Karpas-422 (cell line): ENCODE data around the gene ZMYM4. TPM values are rescaled to one million over a fixed set of nuclear protein-coding genes. Genes with fewer than 3 reads are reported as not detected.

Experiments
- DNase-seq: peaks from one replicate; pipeline ENCODE4 v3.0.0-alpha.2; 2015
- H2AFZ ChIP-seq: fragments of 200-600 bp; sonication (generic); 2 replicates; pipeline ENCODE4 v1.6.1; 2014; ENCODE audit warnings: antibody characterized with exemption, low read length, mixed read lengths
- H3K27ac ChIP-seq: fragments of 200-600 bp; sonication (generic); 2 replicates; pipeline ENCODE4 v1.5.1; 2014; ENCODE audit warnings: mild to moderate bottlenecking, low read length, moderate library complexity
- H3K27me3 ChIP-seq: fragments of 200-600 bp; sonication (generic); 2 replicates; pipeline ENCODE4 v1.6.1; 2014; ENCODE audit warnings: low read length, mixed read lengths
- H3K36me3 ChIP-seq: fragments of 200-600 bp; sonication (generic); 2 replicates; pipeline ENCODE4 v1.6.1; 2014; ENCODE audit warnings: low read length, mixed read lengths; ENCODE audit not compliant: insufficient read depth
- H3K4me1 ChIP-seq: fragments of 200-600 bp; sonication (generic); 2 replicates; pipeline ENCODE4 v1.6.1; 2014; ENCODE audit warnings: mild to moderate bottlenecking, low read length, mixed read lengths
- H3K4me2 ChIP-seq: fragments of 200-600 bp; sonication (generic); 2 replicates; pipeline ENCODE4 v1.6.1; 2014; ENCODE audit warnings: low read length, low read depth, mild to moderate bottlenecking; ENCODE audit not compliant: poor library complexity, severe bottlenecking
- H3K4me3 ChIP-seq: fragments of 200-600 bp; sonication (generic); 2 replicates; pipeline ENCODE4 v1.5.1; 2014; ENCODE audit warnings: mild to moderate bottlenecking, antibody characterized with exemption, low read length, mixed read lengths
- H3K79me2 ChIP-seq: fragments of 200-600 bp; sonication (generic); 2 replicates; pipeline ENCODE4 v1.6.1; 2014; ENCODE audit warnings: mild to moderate bottlenecking, low read length, mixed read lengths
- H3K9ac ChIP-seq: fragments of 200-600 bp; sonication (generic); 2 replicates; pipeline ENCODE4 v1.6.0; 2014; ENCODE audit warnings: low read length
- H3K9me2 ChIP-seq: fragments of 200-600 bp; sonication (generic), shearing (Covaris generic); replicated peaks from 2 replicates; pipeline ENCODE4 v1.6.0; 2014; ENCODE audit warnings: mild to moderate bottlenecking, low read length, moderate library complexity; ENCODE audit not compliant: insufficient read depth
- H3K9me3 ChIP-seq: fragments of 300-700, 200-600 bp; sonication (generic); 2 replicates; pipeline ENCODE4 v1.6.1; 2014; ENCODE audit warnings: low read length, mixed read lengths
- H4K20me1 ChIP-seq: fragments of 200-600 bp; sonication (generic); 2 replicates; pipeline ENCODE4 v1.6.1; 2014; ENCODE audit warnings: mild to moderate bottlenecking, antibody characterized with exemption, low read length, low read depth; ENCODE audit not compliant: insufficient read depth
- total RNA-seq: library from RNA; depleted of rRNA; stranded (reverse); fragments of >200 nt; shearing (Covaris generic); gene quantifications from 2 replicates; pipeline ENCODE4 v1.2.3, GENCODE V29; 2014; ENCODE audit warnings: low replicate concordance

The ZMYM4 gene
- total RNA-seq, 1 experiment from 2014 or later: 46.3 TPM

DNA sequence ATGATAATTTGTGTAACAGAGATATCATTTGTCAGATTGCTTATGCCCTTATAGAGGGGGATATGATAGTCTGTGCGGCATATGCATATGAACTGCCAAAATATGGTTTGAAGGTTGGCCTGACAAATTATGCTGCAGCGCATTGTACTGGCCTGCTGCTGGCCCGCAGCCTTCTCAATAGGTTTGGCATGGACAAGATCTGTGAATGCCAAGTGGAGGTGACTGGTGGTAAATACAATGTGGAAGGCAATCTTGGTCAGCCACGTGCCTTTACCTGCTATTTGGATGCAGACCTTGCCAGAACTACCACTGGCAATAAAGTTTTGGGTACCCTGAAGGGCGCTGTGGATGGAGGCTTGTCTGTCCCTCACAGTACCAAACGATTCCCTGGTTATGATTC lies 82.4 kb downstream of the ZMYM4 start:
- Histone ChIP-seq H3K36me3 (no peaks in the 10 kb centered on the region), H3K4me2 (no peak overlapping the region), H3K79me2 (peaks cover 81% of the 10 kb centered on the region), H3K27me3 (no peaks in the 10 kb centered on the region), H4K20me1 (no peaks in the 10 kb centered on the region), H3K4me3 (no peak overlapping the region), H3K4me1 (no peaks in the 10 kb centered on the region), H3K9me3 (no peaks in the 10 kb centered on the region), H2AFZ (no peak overlapping the region), H3K27ac (no peak overlapping the region), H3K9ac (no peak overlapping the region), H3K9me2 (no peaks in the 10 kb centered on the region)
- no peak for DNase-seq

DNA sequence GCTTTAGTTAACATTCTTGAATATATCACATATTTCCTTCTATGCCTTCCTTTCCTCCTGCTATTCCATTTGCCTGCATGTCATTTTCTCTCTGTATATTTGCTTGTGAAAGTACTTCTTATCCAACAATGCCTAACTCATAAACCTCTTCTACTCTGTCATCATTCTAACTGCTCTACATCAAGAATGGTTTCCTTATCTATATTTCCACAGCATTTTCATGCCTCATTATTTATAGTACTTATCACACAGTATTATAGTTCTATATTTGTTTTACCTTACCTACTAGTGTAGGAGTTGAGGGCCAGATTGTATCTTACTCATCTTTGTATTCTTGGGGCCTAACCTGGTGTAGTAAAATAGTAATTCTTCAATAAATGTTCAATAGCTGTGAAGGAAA lies 91.5 kb downstream of the ZMYM4 start:
- no peak overlapping the region for H3K4me2 ChIP-seq
- peaks cover 15% of the 10 kb centered on the region for H3K4me1 ChIP-seq
- H3K4me3 ChIP-seq: no peak overlapping the region
- H3K36me3 ChIP-seq: peaks cover 4% of the 10 kb centered on the region; the same call in 1 of the 2 replicates
- H3K27me3 ChIP-seq: no peaks in the 10 kb centered on the region
- H3K9me2 ChIP-seq: no peaks in the 10 kb centered on the region
- H3K9me3 ChIP-seq: no peaks in the 10 kb centered on the region
- H3K9ac ChIP-seq: no peak overlapping the region
- H4K20me1 ChIP-seq: no peaks in the 10 kb centered on the region
- no peak for DNase-seq
- peaks cover 80% of the 10 kb centered on the region for H3K79me2 ChIP-seq
- H2AFZ ChIP-seq: no peak overlapping the region
- H3K27ac ChIP-seq: no peak overlapping the region

- H3K4me2 ChIP-seq: no peak overlapping the region
- H3K4me1 ChIP-seq: peaks cover 15% of the 10 kb centered on the region
- no peaks in the 10 kb centered on the region for H3K9me3 ChIP-seq
- H3K27ac ChIP-seq: no peak overlapping the region
- H3K36me3 ChIP-seq: peaks cover 6% of the 10 kb centered on the region; the same call in 1 of the 2 replicates
- H3K27me3 ChIP-seq: no peaks in the 10 kb centered on the region
- H3K79me2 ChIP-seq: peaks cover 73% of the 10 kb centered on the region
- H3K9me2 ChIP-seq: no peaks in the 10 kb centered on the region
- no peak overlapping the region for H3K9ac ChIP-seq
- H4K20me1 ChIP-seq: no peaks in the 10 kb centered on the region
- no peak overlapping the region for H2AFZ ChIP-seq
- DNase-seq: no peak
- no peak overlapping the region for H3K4me3 ChIP-seq
Observed at GRCh38 chr1:35361638-35362037, 93.1 kb downstream of the ZMYM4 start.

DNA sequence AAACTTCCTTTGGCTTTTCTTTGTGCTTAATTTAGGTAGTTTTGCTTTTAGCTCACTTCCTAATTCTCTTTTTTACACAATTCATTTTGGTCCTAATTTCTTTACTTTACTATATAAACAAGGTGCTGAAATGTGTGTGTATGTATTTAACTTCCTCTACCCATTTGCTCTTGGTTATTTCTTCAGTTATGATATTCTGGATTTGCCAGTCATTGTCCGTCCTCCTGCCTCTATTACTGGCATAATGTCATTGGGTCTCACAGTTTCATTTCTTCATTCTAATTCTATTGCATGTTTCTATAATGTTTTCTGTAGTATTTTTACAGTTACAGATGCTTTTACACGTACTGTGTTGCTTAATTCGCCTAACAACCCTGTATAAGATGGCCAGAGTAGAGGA lies 96.2 kb downstream of the ZMYM4 start:
- no peak overlapping the region for H3K4me2 ChIP-seq
- H3K4me1 ChIP-seq: peaks cover 15% of the 10 kb centered on the region
- H3K9me3 ChIP-seq: no peaks in the 10 kb centered on the region
- H2AFZ ChIP-seq: no peak overlapping the region
- no peak overlapping the region for H3K9ac ChIP-seq
- peaks cover 62% of the 10 kb centered on the region for H3K79me2 ChIP-seq
- no peaks in the 10 kb centered on the region for H3K9me2 ChIP-seq
- DNase-seq: no peak
- H4K20me1 ChIP-seq: no peaks in the 10 kb centered on the region
- peak overlapping the region; percentile 24; the same call in 1 of the 2 replicates for H3K27ac ChIP-seq
- H3K36me3 ChIP-seq: peaks cover 6% of the 10 kb centered on the region; the same call in 1 of the 2 replicates
- H3K4me3 ChIP-seq: no peak overlapping the region
- H3K27me3 ChIP-seq: no peaks in the 10 kb centered on the region

- no peak overlapping the region for H3K4me2 ChIP-seq
- no peaks in the 10 kb centered on the region for H3K9me2 ChIP-seq
- H3K27ac ChIP-seq: no peak overlapping the region
- H3K79me2 ChIP-seq: peaks cover 42% of the 10 kb centered on the region
- no peaks in the 10 kb centered on the region for H4K20me1 ChIP-seq
- H3K9me3 ChIP-seq: no peaks in the 10 kb centered on the region
- H3K36me3 ChIP-seq: peaks cover 3% of the 10 kb centered on the region; the same call in 1 of the 2 replicates
- no peak overlapping the region for H2AFZ ChIP-seq
- no peaks in the 10 kb centered on the region for H3K27me3 ChIP-seq
- H3K9ac ChIP-seq: no peak overlapping the region
- DNase-seq: no peak
- H3K4me1 ChIP-seq: peaks cover 15% of the 10 kb centered on the region
- no peak overlapping the region for H3K4me3 ChIP-seq
Observed at GRCh38 chr1:35367914-35368313, 99.4 kb downstream of the ZMYM4 start.

- no peak for DNase-seq
- Histone ChIP-seq H3K9me3 (no peaks in the 10 kb centered on the region), H3K27ac (no peak overlapping the region), H3K4me1 (no peaks in the 10 kb centered on the region), H2AFZ (no peak overlapping the region), H3K79me2 (peaks cover 30% of the 10 kb centered on the region), H3K36me3 (peaks cover 3% of the 10 kb centered on the region; the same call in 1 of the 2 replicates), H3K4me3 (no peak overlapping the region), H3K27me3 (no peaks in the 10 kb centered on the region), H3K4me2 (no peak overlapping the region), H4K20me1 (no peaks in the 10 kb centered on the region), H3K9ac (no peak overlapping the region), H3K9me2 (no peaks in the 10 kb centered on the region)
Observed at GRCh38 chr1:35369922-35370671, 101.6 kb downstream of the ZMYM4 start.

GRCh38 chr1:35371506-35371905 lies 103.0 kb downstream of the ZMYM4 start:
- no peak overlapping the region for H3K4me3 ChIP-seq
- H2AFZ ChIP-seq: no peak overlapping the region
- H3K4me1 ChIP-seq: no peaks in the 10 kb centered on the region
- no peaks in the 10 kb centered on the region for H3K27me3 ChIP-seq
- H3K4me2 ChIP-seq: no peak overlapping the region
- no peaks in the 10 kb centered on the region for H3K9me3 ChIP-seq
- peaks cover 25% of the 10 kb centered on the region for H3K79me2 ChIP-seq
- no peaks in the 10 kb centered on the region for H4K20me1 ChIP-seq
- H3K9me2 ChIP-seq: no peaks in the 10 kb centered on the region
- H3K9ac ChIP-seq: no peak overlapping the region
- DNase-seq: no peak
- no peak overlapping the region for H3K27ac ChIP-seq
- no peaks in the 10 kb centered on the region for H3K36me3 ChIP-seq

- H3K27me3 ChIP-seq: no peaks in the 10 kb centered on the region
- H4K20me1 ChIP-seq: no peaks in the 10 kb centered on the region
- H3K27ac ChIP-seq: no peak overlapping the region
- H3K9me3 ChIP-seq: no peaks in the 10 kb centered on the region
- peaks cover 12% of the 10 kb centered on the region; the same call in 1 of the 2 replicates for H3K36me3 ChIP-seq
- H3K79me2 ChIP-seq: peaks cover 9% of the 10 kb centered on the region
- H3K4me1 ChIP-seq: peaks cover under 1% of the 10 kb centered on the region; the same call in 1 of the 2 replicates
- H3K4me3 ChIP-seq: no peak overlapping the region
- H3K9me2 ChIP-seq: no peaks in the 10 kb centered on the region
- no peak for DNase-seq
- no peak overlapping the region for H3K9ac ChIP-seq
- H3K4me2 ChIP-seq: no peak overlapping the region
- H2AFZ ChIP-seq: no peak overlapping the region
Observed at GRCh38 chr1:35377555-35377954, 109.0 kb downstream of the ZMYM4 start.
